OCI-M2 (cell line): ENCODE measurements around the gene NTM.

Experiments used
- DNase-seq: peaks from one replicate; lab custom pipeline; 2025; ENCODE audit not compliant: unreplicated experiment; lab: John Stamatoyannopoulos, UW

NTM gene

DNA sequence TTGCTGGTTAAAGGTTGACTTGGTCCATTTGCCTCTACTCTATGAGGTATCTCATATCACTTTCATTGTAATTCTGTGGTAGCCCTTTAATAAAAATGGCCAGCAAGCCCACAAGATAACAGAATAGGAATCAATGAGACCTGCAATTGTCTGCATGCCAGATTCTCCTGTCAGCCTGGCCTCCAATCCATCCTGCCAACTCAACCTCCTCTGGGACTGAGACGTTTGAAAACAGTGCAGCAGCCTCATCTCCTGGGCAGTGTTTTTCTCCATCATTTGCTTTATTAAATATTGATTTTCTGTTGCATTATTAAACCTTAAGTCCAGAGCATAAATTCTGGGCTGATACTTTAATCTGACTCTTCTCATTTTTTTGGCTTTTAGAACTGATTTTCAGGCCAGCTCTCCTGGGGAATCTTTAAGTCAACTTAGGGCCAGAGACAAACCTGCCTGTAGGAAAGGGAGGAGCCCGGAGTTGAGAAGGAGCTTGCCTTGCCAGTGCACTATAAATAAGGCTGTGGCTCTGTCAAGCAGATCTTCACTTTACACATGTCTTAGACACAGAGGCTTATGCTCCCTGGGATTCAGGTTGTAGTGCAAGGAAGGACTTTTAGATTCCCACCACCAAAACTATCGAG lies 798.0 kb downstream of the NTM start:
- no peak for DNase-seq

DNA sequence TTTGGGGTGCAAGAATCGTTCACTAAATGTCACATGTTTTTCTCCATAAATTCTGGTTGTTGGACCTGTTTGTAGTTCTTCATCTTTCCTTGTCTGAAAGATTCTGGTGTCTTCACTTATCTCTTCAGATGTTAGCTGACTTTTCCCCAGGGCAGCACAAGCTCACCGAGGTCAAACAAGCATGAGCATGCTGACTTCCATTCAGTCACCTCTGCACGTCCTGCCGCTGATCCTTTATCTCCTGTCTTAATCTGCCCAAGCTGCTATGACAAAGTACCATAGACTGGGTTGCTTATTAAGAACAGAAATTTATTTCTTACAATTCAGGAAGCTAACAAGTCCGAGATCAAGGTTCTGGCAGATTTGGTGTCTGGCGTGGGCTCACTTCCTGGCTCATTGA lies 800.6 kb downstream of the NTM start:
- no peak for DNase-seq

DNA sequence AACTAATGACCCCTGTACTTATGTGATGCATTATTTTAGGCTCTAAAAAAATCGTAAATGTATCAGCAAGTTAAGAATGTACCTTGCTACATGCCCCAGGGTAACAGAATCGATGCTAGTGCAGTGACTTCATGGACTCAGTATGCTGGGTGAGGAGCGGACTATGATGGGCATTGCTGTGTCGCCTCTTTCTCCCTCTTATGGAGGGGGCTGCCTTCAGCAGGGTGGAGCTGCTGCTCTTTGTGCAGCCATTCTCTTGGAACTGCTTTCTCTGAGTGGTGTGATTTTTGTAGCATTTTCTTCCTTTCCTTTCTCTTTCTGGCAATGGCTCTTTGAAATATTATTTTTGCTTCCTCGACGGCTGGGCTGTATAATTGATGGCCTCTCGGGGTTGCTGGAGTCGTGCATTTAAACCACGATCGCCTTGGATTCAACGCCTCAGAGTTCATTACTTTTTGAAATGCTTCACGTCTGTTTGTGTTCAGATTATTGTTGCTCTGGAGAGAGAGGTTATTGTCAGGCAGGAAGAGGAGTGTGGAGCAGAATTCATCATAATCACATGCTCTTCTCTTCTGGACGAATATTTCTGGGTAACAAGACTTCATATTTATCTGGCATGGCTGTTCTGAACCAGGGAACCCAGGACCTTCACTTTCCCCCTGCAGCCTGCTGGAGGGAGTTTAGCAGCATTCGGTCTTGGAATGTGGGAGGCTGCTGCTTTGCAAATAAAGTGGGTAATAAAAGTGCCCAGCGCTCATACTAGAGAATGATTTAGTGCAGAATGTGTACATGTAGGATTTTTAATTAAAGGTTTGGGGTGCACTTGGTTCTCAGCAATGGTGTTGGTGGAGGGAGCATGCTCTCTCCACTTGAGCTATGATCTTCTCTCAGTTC lies 804.2 kb downstream of the NTM start:
- no peak for DNase-seq

DNA sequence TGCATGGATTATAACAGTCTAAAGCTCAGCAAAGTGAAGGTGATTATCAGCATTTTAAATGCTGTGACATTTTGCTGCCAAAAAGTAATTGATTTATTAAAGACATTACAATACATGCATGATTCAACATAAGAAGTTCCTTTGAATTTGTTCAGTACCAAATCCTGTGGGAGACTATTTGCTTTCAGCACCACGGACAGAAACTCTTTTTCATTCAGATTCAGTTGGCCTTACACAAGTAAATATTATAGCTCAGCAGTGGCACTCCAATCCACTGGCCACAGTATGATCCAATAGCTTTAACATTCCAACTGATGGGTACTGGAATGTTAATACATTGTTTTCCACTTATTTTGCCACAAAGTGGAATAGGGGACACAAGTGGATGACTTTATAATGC lies 806.7 kb downstream of the NTM start:
- no peak for DNase-seq

DNA sequence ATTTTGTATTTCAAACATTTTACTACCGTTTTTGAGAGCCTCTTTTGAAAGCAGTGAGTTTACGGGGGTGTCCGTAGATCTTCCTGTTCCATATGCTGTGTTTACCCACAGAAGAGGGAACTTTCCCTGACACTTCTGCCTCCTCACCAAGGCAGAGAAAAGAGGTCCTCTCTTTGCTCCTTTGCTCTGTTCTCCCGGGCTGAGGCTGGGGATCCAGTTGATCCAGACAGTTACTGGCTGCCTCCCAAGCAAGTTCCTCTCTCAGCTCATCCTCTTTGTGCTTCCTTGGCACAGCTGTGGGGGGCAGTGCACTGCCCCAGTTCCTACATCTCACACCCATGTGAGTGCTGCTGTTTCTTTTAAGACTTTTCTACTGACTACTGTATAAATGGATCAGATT lies 813.7 kb downstream of the NTM start:
- DNase-seq, result no peak

DNA sequence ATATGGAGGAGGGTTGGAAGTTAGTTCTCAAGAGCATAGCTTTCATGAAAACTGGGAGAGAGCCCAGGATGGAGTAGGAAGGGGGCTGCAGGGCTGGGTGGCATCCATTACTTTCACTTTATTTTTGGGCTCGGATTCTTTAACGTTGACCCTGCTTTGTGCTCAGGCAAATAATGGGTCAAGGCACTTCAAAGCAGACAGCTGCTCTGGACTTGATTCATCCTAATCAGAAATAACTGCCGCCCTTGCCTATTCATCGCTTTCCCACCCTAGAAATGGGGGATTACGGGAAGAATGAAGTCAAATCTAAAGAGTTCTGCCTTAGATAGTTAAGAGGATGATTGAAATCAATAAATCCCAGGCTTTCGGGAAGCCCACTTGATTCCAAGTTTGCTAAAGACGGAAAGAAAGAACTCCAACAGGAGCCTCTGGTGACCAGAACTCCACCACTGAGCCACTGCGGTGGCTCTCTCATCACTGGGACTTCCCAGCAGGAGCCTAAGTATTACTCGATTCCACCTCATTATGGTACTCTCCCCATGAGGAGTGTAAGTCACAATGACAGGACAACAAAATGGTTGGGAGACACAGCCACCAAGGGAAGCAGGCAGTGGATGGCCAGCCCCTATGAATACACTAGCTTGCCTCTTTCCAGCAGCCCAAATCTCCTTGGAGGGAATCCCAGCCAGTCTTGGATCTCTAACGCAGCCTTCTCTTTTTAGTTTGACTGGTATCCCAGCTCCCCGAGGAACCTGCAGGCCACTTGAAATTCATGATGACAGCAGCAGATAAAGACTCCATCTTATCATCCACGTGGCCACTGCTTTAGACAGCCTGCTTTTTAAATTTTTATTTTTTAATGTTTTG lies 815.5 kb downstream of the NTM start:
- no peak for DNase-seq

DNA sequence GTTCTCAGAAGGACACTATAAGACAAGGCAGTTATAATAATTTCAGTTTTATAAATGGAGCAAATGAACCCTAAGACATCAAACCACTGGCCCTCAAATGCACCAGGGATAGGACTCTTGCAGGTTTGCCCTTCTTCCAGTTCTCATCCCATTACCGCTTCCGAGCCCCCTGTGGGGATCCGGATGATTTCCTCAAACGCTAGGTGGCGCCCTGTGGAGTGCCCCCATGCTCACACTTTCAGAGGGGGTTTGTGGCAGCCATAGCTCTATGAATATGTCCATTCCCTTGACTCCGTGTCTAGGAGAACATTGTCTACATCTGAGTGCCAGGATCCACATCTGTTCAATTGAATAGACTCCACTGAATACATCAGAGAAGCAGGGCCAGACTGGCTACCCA lies 816.3 kb downstream of the NTM start:
- no peak for DNase-seq

DNA sequence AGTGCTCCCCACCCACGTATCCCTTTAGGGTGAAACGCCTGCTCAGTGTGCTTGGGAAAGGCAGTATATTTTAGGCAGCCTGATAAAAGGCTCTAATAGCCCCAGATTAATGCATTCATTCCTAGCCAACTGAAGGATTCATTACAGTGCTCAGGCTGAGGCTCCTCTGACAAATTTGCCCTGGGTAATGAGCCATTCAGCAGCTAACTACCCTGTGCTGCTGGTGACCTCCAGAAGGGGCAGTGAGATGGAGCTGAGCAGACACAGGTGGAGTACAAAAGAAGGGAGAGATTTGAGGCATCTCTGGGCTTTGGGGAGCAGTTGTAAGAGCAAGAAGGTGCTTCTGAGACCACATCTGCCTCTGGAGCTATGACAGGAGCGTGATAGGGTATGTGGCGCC lies 817.0 kb downstream of the NTM start:
- no peak for DNase-seq

DNA sequence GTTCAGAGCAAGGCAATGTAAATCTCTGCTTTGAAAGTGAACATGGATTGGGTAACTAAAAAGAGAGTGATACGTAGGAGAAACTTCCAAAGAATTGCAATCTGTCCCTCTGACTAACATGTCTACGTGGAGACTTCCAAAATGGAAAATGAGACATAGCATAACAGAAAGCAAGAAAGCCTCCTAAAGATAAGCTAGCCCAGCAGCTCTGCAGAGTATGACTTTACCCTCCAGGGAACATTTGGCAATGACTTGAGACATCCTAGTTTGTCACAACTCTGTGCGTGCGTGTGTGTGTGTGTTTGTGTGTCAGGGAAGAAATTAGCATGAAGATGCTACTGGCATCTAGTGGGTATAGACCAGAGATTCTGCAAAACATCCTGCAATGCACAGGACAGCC lies 817.4 kb downstream of the NTM start:
- no peak for DNase-seq

DNA sequence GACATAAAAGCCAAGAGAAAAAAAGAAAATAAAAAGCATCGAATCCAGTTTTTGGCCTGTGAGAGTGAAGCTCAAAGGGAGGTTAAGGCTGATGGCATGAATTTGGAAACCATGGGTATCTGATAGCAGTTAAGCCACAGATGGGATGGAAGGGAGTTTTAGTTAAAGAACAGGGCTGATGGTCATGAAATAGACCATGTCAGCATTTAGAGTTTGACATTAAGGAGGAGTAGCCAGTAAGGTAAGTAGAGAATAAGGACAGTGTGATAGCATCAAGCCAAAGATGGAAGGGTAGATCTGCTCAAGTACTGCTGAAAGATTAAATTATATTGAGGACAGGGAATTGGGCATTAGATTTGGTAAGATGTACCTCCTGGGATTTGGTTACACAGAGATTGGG lies 826.5 kb downstream of the NTM start:
- no peak for DNase-seq

DNA sequence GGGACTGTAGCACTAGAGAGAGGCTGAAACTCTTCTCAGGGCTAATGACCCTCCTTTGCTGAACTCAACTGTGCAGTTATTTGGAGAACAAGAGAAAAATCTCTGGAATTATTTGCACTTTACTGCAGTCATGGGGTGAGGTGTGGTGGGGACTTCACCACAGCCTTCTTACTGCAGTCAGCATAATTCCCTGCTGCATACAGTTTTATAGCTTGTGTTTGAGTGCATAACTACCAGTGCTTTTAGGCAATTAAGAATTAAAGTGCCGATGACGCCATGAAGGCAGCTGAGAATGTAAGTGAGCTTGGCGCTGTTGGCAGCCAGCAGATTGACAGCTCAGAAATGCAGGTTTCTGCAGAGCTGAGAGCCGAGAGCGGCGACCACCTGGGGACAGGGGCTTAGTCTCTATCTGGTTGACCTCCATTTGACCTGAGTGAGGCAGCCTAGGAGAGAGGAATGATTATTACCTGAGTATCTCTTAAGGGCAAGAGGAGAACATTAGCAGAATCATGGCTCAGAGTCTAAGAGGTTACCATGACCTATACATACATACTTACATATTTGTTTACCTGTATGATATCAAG lies 830.0 kb downstream of the NTM start:
- DNase-seq, result no peak

DNA sequence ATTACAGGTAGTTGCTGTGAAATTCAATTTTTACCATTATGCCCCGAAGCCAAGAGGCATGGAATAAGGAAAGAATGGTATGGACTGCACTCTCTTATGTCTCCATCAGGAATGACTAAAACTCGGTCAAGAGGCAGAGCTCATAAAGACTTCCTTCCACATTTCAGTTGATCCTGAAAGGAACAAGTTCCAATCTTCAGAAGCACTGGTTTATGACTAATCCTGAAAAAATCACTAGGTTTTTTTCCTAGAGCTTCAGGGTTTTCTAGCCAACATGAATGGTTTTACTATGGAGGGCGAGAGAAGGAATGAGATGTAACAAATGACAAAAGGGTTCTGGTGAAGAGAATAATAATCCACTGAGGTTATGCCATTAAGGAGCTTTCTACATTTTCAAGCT lies 832.2 kb downstream of the NTM start:
- DNase-seq, result no peak

DNA sequence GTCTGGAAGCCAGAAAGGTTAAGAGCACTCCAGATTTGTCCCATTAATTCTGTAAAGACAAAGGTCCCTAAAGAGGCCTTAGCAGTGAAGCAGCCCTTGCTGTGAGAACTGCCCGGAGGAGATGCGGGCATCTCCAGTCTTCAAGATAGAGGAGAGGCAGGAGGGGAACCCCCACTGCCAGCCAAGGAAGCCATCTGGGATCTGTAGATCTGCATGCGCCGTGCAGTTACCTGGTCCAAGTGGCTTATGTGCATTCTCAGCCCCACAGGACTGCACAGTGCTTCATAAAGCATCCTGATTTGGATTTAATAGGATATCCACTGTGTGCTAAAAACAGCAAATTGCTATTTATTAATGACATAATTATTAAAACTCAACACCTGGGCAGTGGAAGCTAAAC lies 834.6 kb downstream of the NTM start:
- DNase-seq, result no peak

DNA sequence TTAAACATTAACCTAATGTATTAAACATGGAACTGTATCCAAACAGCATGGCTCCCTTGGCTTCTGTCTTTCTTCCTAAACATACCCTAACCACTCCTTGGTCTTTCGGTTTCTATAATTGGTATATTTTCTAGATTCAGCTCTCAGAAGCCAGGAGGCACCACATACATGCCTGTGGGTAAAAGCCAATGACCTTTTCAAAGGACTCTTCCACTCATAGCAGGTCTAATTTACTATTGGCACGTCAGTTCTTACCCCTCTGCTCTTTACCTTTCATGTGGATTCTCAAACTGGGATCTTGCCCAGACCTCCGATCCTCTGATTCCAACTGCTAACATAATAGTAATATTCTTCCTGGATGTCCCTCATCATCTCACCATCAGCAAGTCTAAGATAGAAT lies 835.1 kb downstream of the NTM start:
- DNase-seq, result no peak

DNA sequence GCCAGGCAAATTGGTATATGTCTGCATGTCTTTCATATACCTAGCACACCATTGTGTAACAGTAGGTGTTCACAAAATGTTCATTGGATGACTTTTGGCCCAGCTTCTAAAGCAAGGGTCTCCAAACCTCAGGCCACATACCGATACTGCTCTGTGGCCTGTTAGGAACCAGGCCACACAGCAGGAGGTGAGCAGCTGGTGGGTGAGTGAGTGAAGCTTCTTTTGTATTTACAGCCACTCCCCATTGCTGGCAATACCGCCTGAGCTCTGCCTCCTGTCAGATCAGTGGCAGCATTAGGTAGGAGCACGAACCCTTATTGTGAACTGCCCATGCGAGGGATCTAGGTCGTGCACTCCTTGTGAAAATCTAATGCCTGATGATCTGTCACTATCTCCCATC lies 836.6 kb downstream of the NTM start:
- DNase-seq, result no peak

DNA sequence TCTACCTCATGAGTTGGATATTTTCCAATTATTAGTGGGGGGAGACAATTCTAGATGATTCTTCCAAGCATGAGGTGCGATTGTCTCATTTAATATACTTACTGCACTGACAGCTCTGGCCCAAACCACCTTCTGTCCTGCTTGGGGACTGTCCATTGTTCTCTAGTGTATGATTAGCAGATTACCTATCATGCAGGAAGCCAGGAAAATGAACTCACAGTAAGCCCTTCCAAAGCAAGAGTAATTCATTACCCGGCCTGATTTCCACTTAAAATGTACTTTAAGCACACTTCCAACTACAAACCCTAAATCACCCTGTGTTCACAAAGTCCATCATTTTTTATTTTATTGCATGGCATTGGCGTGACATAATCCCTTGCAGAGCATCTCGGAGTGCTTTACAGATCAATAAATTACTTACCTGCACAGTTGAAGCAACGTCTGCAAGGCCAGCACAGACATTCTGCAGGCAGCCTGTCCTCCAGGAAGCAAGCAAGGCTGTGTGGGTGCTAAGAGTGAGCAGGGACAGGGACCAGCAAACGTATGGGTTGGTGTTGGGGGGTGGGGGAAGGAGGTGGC lies 838.2 kb downstream of the NTM start:
- DNase-seq, result no peak

DNA sequence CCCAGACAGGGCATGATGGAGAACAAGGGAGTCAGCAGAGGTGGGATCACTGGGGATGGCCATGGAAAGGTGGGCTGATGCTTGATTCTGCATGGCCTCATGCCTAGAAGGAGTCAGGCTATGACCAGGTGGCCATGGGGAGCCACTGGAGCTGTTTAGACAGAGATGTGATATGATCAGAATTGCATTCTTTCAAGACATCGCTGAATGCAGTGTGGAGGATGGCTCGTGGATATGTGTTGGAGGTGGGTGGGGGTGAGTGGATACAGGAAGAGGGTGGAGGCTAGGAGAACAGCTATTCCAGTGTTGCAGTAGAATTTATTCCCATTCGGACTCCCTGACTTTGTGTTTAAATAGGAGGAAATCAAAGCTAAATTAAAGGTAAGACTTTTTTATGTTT lies 841.1 kb downstream of the NTM start:
- DNase-seq, result no peak

DNA sequence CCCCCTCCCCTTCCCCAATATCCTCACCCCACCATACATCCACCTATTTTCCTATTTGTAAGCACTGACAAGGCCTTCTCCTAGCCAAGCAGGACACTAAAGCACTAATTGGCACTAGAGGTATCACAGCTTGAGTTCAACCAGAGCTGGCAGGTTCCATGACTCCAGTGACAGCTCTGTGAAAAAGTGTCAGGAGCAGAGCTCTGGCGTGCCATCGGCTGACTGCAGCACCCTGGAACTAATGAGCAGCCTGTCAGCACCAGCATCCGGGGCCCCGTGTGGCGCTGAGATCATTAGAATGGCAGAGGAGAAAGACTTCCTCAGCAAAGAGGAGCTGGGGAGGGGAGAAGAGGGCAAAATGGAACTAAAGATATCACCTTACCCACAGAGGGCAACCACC lies 847.4 kb downstream of the NTM start:
- no peak for DNase-seq

DNA sequence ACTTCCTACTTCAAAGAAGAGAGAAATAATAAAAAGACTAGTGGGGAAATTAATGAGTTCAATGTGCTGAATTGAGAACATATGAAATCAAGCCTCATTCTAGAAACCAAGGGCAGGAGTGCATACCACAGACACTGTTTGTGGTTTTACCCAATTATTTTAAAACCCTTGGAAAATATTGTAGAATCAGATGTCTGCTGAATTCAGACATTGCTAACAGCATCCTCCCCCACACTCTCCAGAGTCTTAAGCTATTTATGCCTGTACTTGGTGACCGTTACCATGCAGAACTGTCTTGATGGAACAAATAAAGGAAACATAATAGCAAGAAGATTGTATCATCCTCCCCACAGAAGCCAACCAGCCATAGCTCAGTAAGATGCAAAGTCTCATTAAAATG lies 850.1 kb downstream of the NTM start:
- DNase-seq, result no peak

DNA sequence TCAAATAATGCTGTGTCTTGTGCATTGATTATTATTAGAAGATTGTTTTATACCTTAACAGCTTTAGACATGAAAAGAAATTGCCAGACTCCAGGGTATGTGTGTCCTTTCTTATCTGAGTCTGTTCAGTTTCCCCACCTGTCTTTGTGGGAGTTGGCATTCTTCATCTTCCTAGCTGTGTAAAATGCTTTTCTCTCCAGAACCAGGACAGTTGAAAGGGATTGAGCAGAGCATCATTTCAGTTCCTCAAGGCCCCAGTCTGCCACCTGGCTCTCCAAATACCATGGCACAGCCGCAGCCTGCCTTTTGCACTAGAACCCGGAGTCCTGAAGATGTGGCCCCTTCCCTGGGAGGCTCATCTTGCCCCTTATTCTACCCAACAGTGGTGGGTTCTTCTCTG lies 851.9 kb downstream of the NTM start:
- no peak for DNase-seq

DNA sequence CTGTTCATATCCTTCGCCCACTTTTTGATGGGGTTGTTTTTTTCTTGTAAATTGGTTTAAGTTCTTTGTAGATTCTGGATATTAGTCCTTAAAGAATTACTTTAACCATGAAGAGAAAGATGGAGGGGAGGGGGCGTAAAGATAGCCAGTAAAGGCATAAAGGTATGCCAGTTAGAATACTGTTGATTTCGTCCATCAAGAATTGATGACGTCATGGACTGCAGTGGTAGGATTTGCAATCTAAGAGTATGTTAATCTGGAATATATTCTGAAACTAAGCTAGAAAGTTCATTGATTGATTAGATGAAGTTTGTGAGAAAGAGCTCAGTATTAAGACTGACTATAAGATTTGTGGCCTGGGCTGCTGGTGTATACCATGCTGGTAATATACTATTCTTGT lies 856.1 kb downstream of the NTM start:
- no peak for DNase-seq
